Measurements from ENCODE around the gene MRPL57. TPM values are rescaled to one million over a fixed set of nuclear protein-coding genes. Genes with fewer than 3 reads are reported as not detected.
"Not testable (repeated sequence)": the region's sequence is repeated elsewhere in the genome, so short reads cannot be mapped to it uniquely, and the experiment has no call there.

Gene MRPL57
- total RNA-seq, 4 donors from 2014 or later, result 23.5 to 65.8 (median 33.2) TPM

- Histone ChIP-seq H3K27me3 (no peaks in the 10 kb centered on the region), H3K4me1 (peaks cover 0 to 11% of the 10 kb centered on the region in 2 donors), H3K27ac (no peak overlapping the region), H3K36me3 (no peaks in the 10 kb centered on the region), H3K9me3 (no peaks in the 10 kb centered on the region), H3K4me3 (replicated peaks in 1 of 3) (no peak overlapping the region)
- no peak for DNase-seq
- WGBS, 2 donors, result 71 to 87% methylated on average over 3 of the region's 3 CpGs
- TF ChIP-seq, protein P1, sequence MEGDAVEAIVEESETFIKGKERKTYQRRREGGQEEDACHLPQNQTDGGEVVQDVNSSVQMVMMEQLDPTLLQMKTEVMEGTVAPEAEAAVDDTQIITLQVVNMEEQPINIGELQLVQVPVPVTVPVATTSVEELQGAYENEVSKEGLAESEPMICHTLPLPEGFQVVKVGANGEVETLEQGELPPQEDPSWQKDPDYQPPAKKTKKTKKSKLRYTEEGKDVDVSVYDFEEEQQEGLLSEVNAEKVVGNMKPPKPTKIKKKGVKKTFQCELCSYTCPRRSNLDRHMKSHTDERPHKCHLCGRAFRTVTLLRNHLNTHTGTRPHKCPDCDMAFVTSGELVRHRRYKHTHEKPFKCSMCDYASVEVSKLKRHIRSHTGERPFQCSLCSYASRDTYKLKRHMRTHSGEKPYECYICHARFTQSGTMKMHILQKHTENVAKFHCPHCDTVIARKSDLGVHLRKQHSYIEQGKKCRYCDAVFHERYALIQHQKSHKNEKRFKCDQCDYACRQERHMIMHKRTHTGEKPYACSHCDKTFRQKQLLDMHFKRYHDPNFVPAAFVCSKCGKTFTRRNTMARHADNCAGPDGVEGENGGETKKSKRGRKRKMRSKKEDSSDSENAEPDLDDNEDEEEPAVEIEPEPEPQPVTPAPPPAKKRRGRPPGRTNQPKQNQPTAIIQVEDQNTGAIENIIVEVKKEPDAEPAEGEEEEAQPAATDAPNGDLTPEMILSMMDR (IDR thresholded peaks at IDR 0.05), result no peak
- TF ChIP-seq POLR2A (IDR thresholded peaks at IDR 0.05), result no peak
- intact Hi-C loops (cut with DNase I), result no loop called here
These were observed 42.6 kb downstream of the MRPL57 start for GRCh38 chr13:21219036-21219381.

DNA sequence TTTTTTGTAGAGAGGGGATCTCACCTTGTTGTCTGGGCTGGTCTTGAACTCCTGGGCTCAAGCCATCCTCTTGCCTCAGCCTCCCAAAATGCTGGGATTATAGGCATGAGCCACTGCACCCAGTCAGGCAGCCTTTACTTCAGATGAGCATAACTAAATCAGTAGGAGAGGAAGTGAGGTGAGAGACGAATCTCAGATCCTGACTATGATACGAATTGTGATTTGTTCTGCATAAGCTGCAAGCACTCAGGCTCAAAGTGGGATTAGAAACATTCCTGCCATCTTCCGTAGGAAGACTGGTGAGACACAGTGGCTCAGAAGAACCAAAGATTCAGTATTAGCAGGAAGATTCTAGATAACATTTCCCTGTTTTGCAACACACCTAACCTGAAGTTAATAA, 43.3 kb downstream of the MRPL57 start:
- H3K4me3 ChIP-seq (replicated peaks in 1 of 3); H3K27me3 ChIP-seq; H3K27ac ChIP-seq; H3K36me3 ChIP-seq; H3K9me3 ChIP-seq; intact Hi-C loops (cut with DNase I); DNase-seq: not testable (repeated sequence)
- peaks cover 0 to 11% of the 10 kb centered on the region in 2 donors for H3K4me1 ChIP-seq
- WGBS, 2 donors, result 51 to 72% methylated on average over 3 of the region's 3 CpGs

- Histone ChIP-seq H3K36me3 (no peaks in the 10 kb centered on the region), H3K27ac (no peak overlapping the region), H3K4me1 (peaks cover 0 to 11% of the 10 kb centered on the region in 2 donors), H3K9me3 (no peaks in the 10 kb centered on the region), H3K27me3 (no peaks in the 10 kb centered on the region), H3K4me3 (replicated peaks in 1 of 3) (no peak overlapping the region)
- no peak for DNase-seq
- TF ChIP-seq, protein P1 (IDR thresholded peaks at IDR 0.05), result no peak
- TF ChIP-seq POLR2A (IDR thresholded peaks at IDR 0.05), result no peak
- intact Hi-C loops (cut with DNase I), result no loop called here
These were observed 44.8 kb downstream of the MRPL57 start for GRCh38 chr13:21221268-21221667.

DNA sequence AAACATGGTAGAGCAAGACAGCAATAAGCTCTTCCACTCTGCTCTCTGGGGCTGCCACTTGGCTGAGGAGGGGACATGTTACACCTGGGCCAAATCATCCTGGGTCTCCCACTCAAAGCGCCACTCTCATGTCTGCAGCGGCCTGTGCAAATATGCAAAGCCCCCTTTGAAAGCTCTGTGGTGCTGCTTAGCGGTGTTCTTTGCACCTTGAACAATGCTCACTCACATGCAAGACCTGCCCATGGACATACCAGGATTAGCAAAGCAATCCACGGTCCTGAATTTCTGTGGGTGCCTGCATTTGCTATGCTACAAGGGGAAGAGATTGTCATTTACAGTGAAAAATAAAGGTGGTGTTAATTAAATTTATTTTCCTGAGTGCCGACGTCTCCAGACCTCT, 48.6 kb downstream of the MRPL57 start:
- H3K27ac ChIP-seq, result no peak overlapping the region
- no peak for DNase-seq
- no peaks in the 10 kb centered on the region for H3K4me1 ChIP-seq
- TF ChIP-seq, protein P1 (IDR thresholded peaks at IDR 0.05), result no peak
- no peak for TF ChIP-seq POLR2A (IDR thresholded peaks at IDR 0.05)
- H3K9me3 ChIP-seq, result no peaks in the 10 kb centered on the region
- no peaks in the 10 kb centered on the region for H3K27me3 ChIP-seq
- WGBS, 2 donors, result 58 to 67% methylated on average over 6 of the region's 6 CpGs
- intact Hi-C loops (cut with DNase I), result no loop called here
- no peak overlapping the region for H3K4me3 ChIP-seq (replicated peaks in 1 of 3)
- no peaks in the 10 kb centered on the region for H3K36me3 ChIP-seq

DNA sequence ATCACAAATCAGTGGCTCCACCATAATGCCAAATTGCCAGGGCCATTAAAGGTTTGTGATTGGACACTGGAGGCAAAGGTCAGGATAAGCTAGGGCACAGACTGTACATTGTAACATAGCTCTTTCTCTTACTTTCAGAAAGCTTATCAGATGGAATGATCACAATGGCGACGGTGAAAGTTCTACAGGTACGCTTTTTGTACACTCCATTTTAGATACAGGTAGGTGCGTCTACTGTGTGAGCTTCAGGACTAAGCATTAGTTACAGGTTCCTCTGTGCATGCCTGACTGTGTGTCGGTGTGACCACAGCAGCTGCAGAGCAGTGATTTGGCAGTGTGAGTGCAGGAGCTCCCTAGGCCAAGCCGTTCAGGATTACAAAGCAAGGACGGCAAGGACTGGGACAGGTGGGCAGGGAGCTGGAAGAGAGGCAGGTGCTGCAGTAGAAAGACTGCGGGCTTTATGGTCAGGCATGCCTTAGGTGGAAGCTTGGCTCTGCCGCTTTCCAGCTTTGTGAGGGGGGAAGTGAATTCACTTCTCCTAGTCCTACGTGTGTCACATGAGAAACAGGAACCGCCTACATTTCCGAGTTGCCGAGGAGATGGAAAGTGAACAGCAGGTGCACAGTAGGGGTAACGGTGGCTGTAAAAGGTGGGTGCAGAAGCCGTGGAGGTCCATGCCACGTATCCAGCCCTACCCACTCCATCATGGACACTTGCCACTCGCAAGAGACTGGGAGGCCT, 49.6 kb downstream of the MRPL57 start:
- H3K4me1 ChIP-seq, result no peaks in the 10 kb centered on the region
- no peaks in the 10 kb centered on the region for H3K36me3 ChIP-seq
- intact Hi-C loops (cut with DNase I), result no loop called here
- no peak for DNase-seq
- no peaks in the 10 kb centered on the region for H3K9me3 ChIP-seq
- 89 to 97% methylated on average over 17 of the region's 17 CpGs for WGBS, 2 donors
- no peak overlapping the region for H3K27ac ChIP-seq
- H3K27me3 ChIP-seq, result no peaks in the 10 kb centered on the region
- no peak for TF ChIP-seq POLR2A (IDR thresholded peaks at IDR 0.05)
- TF ChIP-seq, protein P1 (IDR thresholded peaks at IDR 0.05), result no peak
- H3K4me3 ChIP-seq (replicated peaks in 1 of 3), result no peak overlapping the region
